GM12878 (cell line): ENCODE results near the gene S100A7.

ENCODE experiments used
- CTCF ChIP-seq, 3 experiments: IDR thresholded peaks in 2 of 3; conservative IDR thresholded peaks in 1 of 3; 2 replicates each; pipeline ENCODE4 v1.5.1; 2011; ENCODE audit warnings: low read depth in 3 of 3, low read length in 3 of 3, mild to moderate bottlenecking in 3 of 3, control low read depth in 2 of 3, moderate library complexity in 2 of 3, inconsistent platforms in 1 of 3, mixed read lengths in 1 of 3; ENCODE audit not compliant: control insufficient read depth in 2 of 3, insufficient read depth in 1 of 3; ENCODE audit errors: extremely low read depth in 1 of 3
- GATAD2B ChIP-seq: fragments of 450-650 bp; conservative IDR thresholded peaks from 2 replicates; pipeline ENCODE4 v1.6.1; 2017; ENCODE audit warnings: low read depth, mild to moderate bottlenecking, moderate library complexity
- POLR2AphosphoS2 ChIP-seq: IDR thresholded peaks from 2 replicates; pipeline ENCODE4 v1.6.1; 2011; ENCODE audit warnings: low read depth, mild to moderate bottlenecking, low read length, improper control_type of control experiment, moderate library complexity
- SIN3A ChIP-seq: IDR thresholded peaks from 2 replicates; pipeline ENCODE4 v1.6.1; 2012; ENCODE audit warnings: low read depth, low read length, improper control_type of control experiment
- ZNF274 ChIP-seq: IDR thresholded peaks from one replicate; pipeline ENCODE4 v1.8.0; 2011; ENCODE audit not compliant: insufficient read length, insufficient read depth

- TF ChIP-seq POLR2AphosphoS2: no peak
- TF ChIP-seq SIN3A: no peak
- no peak for TF ChIP-seq CTCF (IDR thresholded peaks at IDR 0.05 in 2 of 3, conservative IDR thresholded peaks at IDR 0.05 in 1 of 3; ENCODE audit: control insufficient read depth in 2 of 3, extremely low read depth in 1 of 3, insufficient read depth in 1 of 3, low read depth in 3 of 3, low read length in 3 of 3)
- no peak for TF ChIP-seq ZNF274
- TF ChIP-seq GATAD2B: no peak
Observed at GRCh38 chr1:153422450-153423068, 37.9 kb downstream of the S100A7 start.
